ENCODE measurements around the gene EPHA6.

The EPHA6 gene

GRCh38 chr3:97197830-97198229, 383.4 kb downstream of the EPHA6 start:
- no peaks in the 10 kb centered on the region for H3K9me3 ChIP-seq (ENCODE audit: control insufficient read depth in 2 of 2, low read length in 2 of 2)
- H3K36me3 ChIP-seq (ENCODE audit: control insufficient read depth in 2 of 2, insufficient read depth in 2 of 2, low read length in 2 of 2): no peaks in the 10 kb centered on the region
- no peaks in the 10 kb centered on the region for H3K27me3 ChIP-seq (ENCODE audit: control insufficient read depth in 2 of 2, insufficient read depth in 2 of 2, low read length in 2 of 2)
- H3K4me1 ChIP-seq (ENCODE audit: control insufficient read depth in 2 of 2, insufficient read depth in 2 of 2, low read length in 2 of 2): no peaks in the 10 kb centered on the region
- H3K4me3 ChIP-seq (ENCODE audit: low read length in 2 of 2): no peak overlapping the region
- H3K27ac ChIP-seq (ENCODE audit: low read depth in 2 of 2, low read length in 2 of 2): no peak overlapping the region
- H3K9ac ChIP-seq (ENCODE audit: low read depth in 1 of 2, low read length in 2 of 2): no peak overlapping the region

GRCh38 chr3:97200387-97200786, 386.0 kb downstream of the EPHA6 start:
- Histone ChIP-seq H3K27ac (ENCODE audit: low read depth in 2 of 2, low read length in 2 of 2) (no peak overlapping the region), H3K27me3 (ENCODE audit: control insufficient read depth in 2 of 2, insufficient read depth in 2 of 2, low read length in 2 of 2) (no peaks in the 10 kb centered on the region), H3K9me3 (ENCODE audit: control insufficient read depth in 2 of 2, low read length in 2 of 2) (no peaks in the 10 kb centered on the region), H3K9ac (ENCODE audit: low read depth in 1 of 2, low read length in 2 of 2) (no peak overlapping the region), H3K36me3 (ENCODE audit: control insufficient read depth in 2 of 2, insufficient read depth in 2 of 2, low read length in 2 of 2) (no peaks in the 10 kb centered on the region), H3K4me3 (ENCODE audit: low read length in 2 of 2) (no peak overlapping the region), H3K4me1 (ENCODE audit: control insufficient read depth in 2 of 2, insufficient read depth in 2 of 2, low read length in 2 of 2) (no peaks in the 10 kb centered on the region)

GRCh38 chr3:97201814-97202213, 387.4 kb downstream of the EPHA6 start:
- Histone ChIP-seq H3K4me1 (ENCODE audit: control insufficient read depth in 2 of 2, insufficient read depth in 2 of 2, low read length in 2 of 2) (no peaks in the 10 kb centered on the region), H3K9ac (ENCODE audit: low read depth in 1 of 2, low read length in 2 of 2) (no peak overlapping the region), H3K27ac (ENCODE audit: low read depth in 2 of 2, low read length in 2 of 2) (no peak overlapping the region), H3K36me3 (ENCODE audit: control insufficient read depth in 2 of 2, insufficient read depth in 2 of 2, low read length in 2 of 2) (no peaks in the 10 kb centered on the region), H3K4me3 (ENCODE audit: low read length in 2 of 2) (no peak overlapping the region), H3K27me3 (ENCODE audit: control insufficient read depth in 2 of 2, insufficient read depth in 2 of 2, low read length in 2 of 2) (no peaks in the 10 kb centered on the region), H3K9me3 (ENCODE audit: control insufficient read depth in 2 of 2, low read length in 2 of 2) (no peaks in the 10 kb centered on the region)

- no peaks in the 10 kb centered on the region for H3K36me3 ChIP-seq (ENCODE audit: control insufficient read depth in 2 of 2, insufficient read depth in 2 of 2, low read length in 2 of 2)
- H3K27ac ChIP-seq (ENCODE audit: low read depth in 2 of 2, low read length in 2 of 2): no peak overlapping the region
- H3K4me1 ChIP-seq (ENCODE audit: control insufficient read depth in 2 of 2, insufficient read depth in 2 of 2, low read length in 2 of 2): no peaks in the 10 kb centered on the region
- H3K9me3 ChIP-seq (ENCODE audit: control insufficient read depth in 2 of 2, low read length in 2 of 2): no peaks in the 10 kb centered on the region
- H3K9ac ChIP-seq (ENCODE audit: low read depth in 1 of 2, low read length in 2 of 2): no peak overlapping the region
- no peak overlapping the region for H3K4me3 ChIP-seq (ENCODE audit: low read length in 2 of 2)
- H3K27me3 ChIP-seq (ENCODE audit: control insufficient read depth in 2 of 2, insufficient read depth in 2 of 2, low read length in 2 of 2): no peaks in the 10 kb centered on the region
Observed at GRCh38 chr3:97228966-97229365, 414.6 kb downstream of the EPHA6 start.

- Histone ChIP-seq H3K27me3 (ENCODE audit: control insufficient read depth in 2 of 2, insufficient read depth in 2 of 2, low read length in 2 of 2) (no peaks in the 10 kb centered on the region), H3K9ac (ENCODE audit: low read depth in 1 of 2, low read length in 2 of 2) (no peak overlapping the region), H3K27ac (ENCODE audit: low read depth in 2 of 2, low read length in 2 of 2) (no peak overlapping the region), H3K36me3 (ENCODE audit: control insufficient read depth in 2 of 2, insufficient read depth in 2 of 2, low read length in 2 of 2) (no peaks in the 10 kb centered on the region), H3K9me3 (ENCODE audit: control insufficient read depth in 2 of 2, low read length in 2 of 2) (no peaks in the 10 kb centered on the region), H3K4me1 (ENCODE audit: control insufficient read depth in 2 of 2, insufficient read depth in 2 of 2, low read length in 2 of 2) (no peaks in the 10 kb centered on the region), H3K4me3 (ENCODE audit: low read length in 2 of 2) (no peak overlapping the region)
Observed at GRCh38 chr3:97230486-97230885, 416.1 kb downstream of the EPHA6 start.

GRCh38 chr3:97232393-97233034, 418.1 kb downstream of the EPHA6 start:
- Histone ChIP-seq H3K36me3 (ENCODE audit: control insufficient read depth in 2 of 2, insufficient read depth in 2 of 2, low read length in 2 of 2) (no peaks in the 10 kb centered on the region), H3K9me3 (ENCODE audit: control insufficient read depth in 2 of 2, low read length in 2 of 2) (no peaks in the 10 kb centered on the region), H3K4me3 (ENCODE audit: low read length in 2 of 2) (no peak overlapping the region), H3K27ac (ENCODE audit: low read depth in 2 of 2, low read length in 2 of 2) (no peak overlapping the region), H3K9ac (ENCODE audit: low read depth in 1 of 2, low read length in 2 of 2) (no peak overlapping the region), H3K4me1 (ENCODE audit: control insufficient read depth in 2 of 2, insufficient read depth in 2 of 2, low read length in 2 of 2) (no peaks in the 10 kb centered on the region), H3K27me3 (ENCODE audit: control insufficient read depth in 2 of 2, insufficient read depth in 2 of 2, low read length in 2 of 2) (no peaks in the 10 kb centered on the region)

GRCh38 chr3:97235179-97235578, 420.8 kb downstream of the EPHA6 start:
- Histone ChIP-seq H3K27ac (ENCODE audit: low read depth in 2 of 2, low read length in 2 of 2) (no peak overlapping the region), H3K9me3 (ENCODE audit: control insufficient read depth in 2 of 2, low read length in 2 of 2) (no peaks in the 10 kb centered on the region)

GRCh38 chr3:97235611-97236315, 421.4 kb downstream of the EPHA6 start:
- H3K9me3 ChIP-seq (ENCODE audit: control insufficient read depth in 2 of 2, low read length in 2 of 2): no peaks in the 10 kb centered on the region
- H3K36me3 ChIP-seq (ENCODE audit: control insufficient read depth in 2 of 2, insufficient read depth in 2 of 2, low read length in 2 of 2): no peaks in the 10 kb centered on the region
- no peaks in the 10 kb centered on the region for H3K4me1 ChIP-seq (ENCODE audit: control insufficient read depth in 2 of 2, insufficient read depth in 2 of 2, low read length in 2 of 2)
- H3K27me3 ChIP-seq (ENCODE audit: control insufficient read depth in 2 of 2, insufficient read depth in 2 of 2, low read length in 2 of 2): no peaks in the 10 kb centered on the region
- no peak overlapping the region for H3K27ac ChIP-seq (ENCODE audit: low read depth in 2 of 2, low read length in 2 of 2)
- no peak overlapping the region for H3K4me3 ChIP-seq (ENCODE audit: low read length in 2 of 2)
- no peak overlapping the region for H3K9ac ChIP-seq (ENCODE audit: low read depth in 1 of 2, low read length in 2 of 2)

More at GRCh38 chr3:97235179-97235578, 420.8 kb downstream of the EPHA6 start:
- Histone ChIP-seq H3K27me3 (ENCODE audit: control insufficient read depth in 2 of 2, insufficient read depth in 2 of 2, low read length in 2 of 2) (no peaks in the 10 kb centered on the region), H3K36me3 (ENCODE audit: control insufficient read depth in 2 of 2, insufficient read depth in 2 of 2, low read length in 2 of 2) (no peaks in the 10 kb centered on the region), H3K9ac (ENCODE audit: low read depth in 1 of 2, low read length in 2 of 2) (no peak overlapping the region), H3K4me1 (ENCODE audit: control insufficient read depth in 2 of 2, insufficient read depth in 2 of 2, low read length in 2 of 2) (no peaks in the 10 kb centered on the region), H3K4me3 (ENCODE audit: low read length in 2 of 2) (no peak overlapping the region)

- no peaks in the 10 kb centered on the region for H3K9me3 ChIP-seq (ENCODE audit: control insufficient read depth in 2 of 2, low read length in 2 of 2)
Observed at GRCh38 chr3:97241417-97241816, 427.0 kb downstream of the EPHA6 start.

GRCh38 chr3:97245201-97245910, 431.0 kb downstream of the EPHA6 start:
- H3K27me3 ChIP-seq (ENCODE audit: control insufficient read depth in 2 of 2, insufficient read depth in 2 of 2, low read length in 2 of 2): no peaks in the 10 kb centered on the region
- no peak overlapping the region for H3K4me3 ChIP-seq (ENCODE audit: low read length in 2 of 2)
- no peaks in the 10 kb centered on the region for H3K4me1 ChIP-seq (ENCODE audit: control insufficient read depth in 2 of 2, insufficient read depth in 2 of 2, low read length in 2 of 2)
- H3K9ac ChIP-seq (ENCODE audit: low read depth in 1 of 2, low read length in 2 of 2): no peak overlapping the region
- H3K9me3 ChIP-seq (ENCODE audit: control insufficient read depth in 2 of 2, low read length in 2 of 2): no peaks in the 10 kb centered on the region
- no peak overlapping the region for H3K27ac ChIP-seq (ENCODE audit: low read depth in 2 of 2, low read length in 2 of 2)
- no peaks in the 10 kb centered on the region for H3K36me3 ChIP-seq (ENCODE audit: control insufficient read depth in 2 of 2, insufficient read depth in 2 of 2, low read length in 2 of 2)

More at GRCh38 chr3:97241417-97241816, 427.0 kb downstream of the EPHA6 start:
- Histone ChIP-seq H3K27me3 (ENCODE audit: control insufficient read depth in 2 of 2, insufficient read depth in 2 of 2, low read length in 2 of 2) (no peaks in the 10 kb centered on the region), H3K36me3 (ENCODE audit: control insufficient read depth in 2 of 2, insufficient read depth in 2 of 2, low read length in 2 of 2) (no peaks in the 10 kb centered on the region), H3K4me3 (ENCODE audit: low read length in 2 of 2) (no peak overlapping the region), H3K27ac (ENCODE audit: low read depth in 2 of 2, low read length in 2 of 2) (no peak overlapping the region), H3K9ac (ENCODE audit: low read depth in 1 of 2, low read length in 2 of 2) (no peak overlapping the region), H3K4me1 (ENCODE audit: control insufficient read depth in 2 of 2, insufficient read depth in 2 of 2, low read length in 2 of 2) (no peaks in the 10 kb centered on the region)
